Cardiac fibroblast (primary cell): ENCODE data around the gene FAM234A.
"Not testable (repeated sequence)": the region's sequence is repeated elsewhere in the genome, so short reads cannot be mapped to it uniquely, and the experiment has no call there.

Experiments used
- DNase-seq, 2 donors: peaks; one replicate each; pipeline versions ENCODE4 v3.0.0 to v3.0.0-alpha.2; 2010; ENCODE audit warnings: low read depth in 2 of 2
- H3K4me3 ChIP-seq, 2 donors: replicated peaks in 1 of 2; 1 replicate in 1 of 2; 2 replicates in 1 of 2; pipeline ENCODE4 v1.5.1; 2011; ENCODE audit warnings: low read depth in 2 of 2, low read length in 2 of 2, mild to moderate bottlenecking in 2 of 2, moderate library complexity in 1 of 2
- CTCF ChIP-seq: IDR thresholded peaks from one replicate; pipeline ENCODE4 v1.5.1; 2011; ENCODE audit warnings: low read depth, mild to moderate bottlenecking, low read length, inconsistent platforms

FAM234A gene

GRCh38 chr16:191831-192230 is 42.8 kb upstream of the FAM234A start:
- TF ChIP-seq CTCF: no peak
- DNase-seq: no peak
- no peak overlapping the region for H3K4me3 ChIP-seq

- no peak for DNase-seq
- TF ChIP-seq CTCF: no peak
Observed at GRCh38 chr16:192686-193085, 41.9 kb upstream of the FAM234A start.

DNA sequence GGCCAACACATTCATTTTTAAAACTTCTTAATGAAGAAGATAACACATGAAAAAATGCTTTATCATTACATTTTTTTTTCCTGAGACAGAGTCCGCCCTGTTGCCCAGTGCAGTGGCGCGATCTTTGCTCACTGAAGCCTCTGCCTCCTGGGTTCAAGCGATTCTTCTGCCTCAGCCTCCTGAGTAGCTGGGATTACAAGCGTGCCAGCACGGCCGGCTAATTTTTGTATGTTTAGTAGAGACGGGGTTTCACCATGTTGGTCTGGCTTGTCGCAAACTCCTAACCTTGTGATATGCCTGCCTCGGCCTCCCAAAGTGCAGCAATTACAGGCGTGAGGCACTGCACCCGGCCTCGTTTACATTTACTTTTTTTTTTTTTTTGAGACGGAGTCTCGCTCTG is 41.2 kb upstream of the FAM234A start:
- DNase-seq: no peak
- no peak overlapping the region for H3K4me3 ChIP-seq
- no peak for TF ChIP-seq CTCF

More at GRCh38 chr16:192686-193085, 41.9 kb upstream of the FAM234A start:
- H3K4me3 ChIP-seq: no peak overlapping the region

DNA sequence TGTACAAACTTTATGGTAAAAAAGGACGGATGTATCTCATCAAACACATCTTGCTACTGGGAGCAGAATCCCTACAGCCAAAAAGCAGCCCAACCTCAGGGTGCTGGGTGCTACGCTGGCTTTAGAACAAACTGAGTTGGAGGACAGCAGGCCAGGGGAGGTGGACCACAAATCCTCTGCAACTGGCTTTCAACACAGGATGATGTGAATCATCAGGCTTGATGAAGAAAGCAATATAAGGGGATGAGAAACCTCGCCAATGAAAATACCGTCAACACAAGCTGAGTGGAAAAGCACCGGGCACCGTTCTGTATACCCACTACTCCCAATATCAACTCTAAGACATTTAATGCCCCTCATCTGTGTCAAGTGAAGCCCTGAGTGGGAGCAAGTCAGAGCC is 40.1 kb upstream of the FAM234A start:
- peak in 1 of 2 donors; percentile 49 for DNase-seq
- H3K4me3 ChIP-seq: no peak overlapping the region
- TF ChIP-seq CTCF: no peak

DNA sequence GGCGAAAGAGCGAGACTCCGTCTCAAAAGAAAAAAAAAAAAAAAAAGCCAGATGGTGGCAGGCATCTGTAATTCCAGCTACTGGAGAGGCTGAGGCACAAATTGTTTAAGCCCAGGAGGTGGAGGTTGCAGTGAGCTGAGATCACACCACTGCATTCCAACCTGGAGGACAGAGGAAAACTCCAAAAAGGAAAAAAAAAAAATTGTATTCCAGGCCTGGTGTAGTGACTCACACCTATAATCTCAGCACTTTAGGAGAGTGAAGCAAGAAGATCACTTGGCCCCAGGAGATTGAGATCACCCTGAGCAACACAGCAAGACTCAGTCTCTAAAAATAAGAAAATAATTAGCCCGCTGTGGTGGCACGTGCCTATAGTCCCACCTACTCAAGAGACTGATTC is 34.2 kb upstream of the FAM234A start:
- TF ChIP-seq CTCF: no peak
- DNase-seq: peak; percentile 41 to 78
- H3K4me3 ChIP-seq: no peak overlapping the region

DNA sequence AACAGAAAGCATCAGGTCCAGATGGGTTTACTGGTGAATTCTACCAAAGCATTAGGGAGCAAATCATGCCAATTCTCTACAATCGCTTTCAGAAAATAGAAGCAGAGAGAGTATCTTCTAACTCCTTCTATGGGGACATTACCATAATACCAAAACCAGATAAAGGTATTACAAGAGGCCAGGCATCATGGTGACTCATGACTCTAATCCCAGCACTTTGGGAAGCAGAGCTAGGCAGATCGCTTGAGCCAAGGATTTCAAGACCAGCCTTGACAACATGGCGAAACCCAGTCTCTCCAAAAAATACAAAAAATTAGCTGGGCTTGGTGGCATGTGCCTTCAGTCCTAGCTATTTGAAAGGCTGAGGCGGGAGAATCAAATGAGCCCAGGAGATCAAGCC is 31.4 kb upstream of the FAM234A start:
- no peak overlapping the region for H3K4me3 ChIP-seq
- no peak for DNase-seq
- no peak for TF ChIP-seq CTCF

DNA sequence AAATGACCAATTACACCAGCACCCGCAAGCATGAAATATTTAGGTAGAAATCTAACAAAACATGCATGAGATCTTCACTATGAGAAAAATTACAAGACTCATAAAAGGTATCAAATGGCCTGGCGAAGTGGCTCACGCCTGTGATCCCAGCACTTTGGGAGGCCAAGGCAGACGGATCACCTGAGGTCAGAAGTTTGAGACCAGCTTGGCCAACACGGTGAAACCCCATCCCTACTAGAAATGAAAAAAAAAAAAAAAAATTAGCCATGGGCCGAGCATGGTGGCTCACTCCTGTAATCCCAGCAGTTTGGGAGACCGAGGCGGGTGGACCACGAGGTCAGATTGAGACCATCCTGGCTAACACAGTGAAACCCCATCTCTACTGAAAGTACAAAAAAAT is 30.6 kb upstream of the FAM234A start:
- not testable (repeated sequence) for H3K4me3 ChIP-seq, DNase-seq

- H3K4me3 ChIP-seq: not testable (repeated sequence)
Observed at GRCh38 chr16:209359-209758, 25.3 kb upstream of the FAM234A start.

GRCh38 chr16:211631-212180 is 22.9 kb upstream of the FAM234A start:
- not testable (repeated sequence) for H3K4me3 ChIP-seq, DNase-seq

More at GRCh38 chr16:209359-209758, 25.3 kb upstream of the FAM234A start:
- not testable (repeated sequence) for DNase-seq
